GM23248 (cell line): ENCODE data around the gene TUFM. TPM values are rescaled to one million over a fixed set of nuclear protein-coding genes. Genes with fewer than 3 reads are reported as not detected.

Experiments used
- DNase-seq: peaks from one replicate; pipeline ENCODE4 v3.0.0-alpha.2; 2015
- H2AFZ ChIP-seq: fragments of 200-600 bp; sonication (generic); 2 replicates; pipeline ENCODE4 v1.6.1; 2016; ENCODE audit warnings: antibody characterized with exemption
- H3F3A ChIP-seq: fragments of 200-600 bp; sonication (generic); 2 replicates; pipeline ENCODE4 v1.6.1; 2016; ENCODE audit warnings: mild to moderate bottlenecking, antibody characterized with exemption, mixed run types; ENCODE audit not compliant: insufficient read depth
- H3K27ac ChIP-seq: fragments of 200-600 bp; sonication (generic); 2 replicates; pipeline ENCODE4 v1.5.1; 2016; ENCODE audit warnings: mild to moderate bottlenecking
- H3K27me3 ChIP-seq: fragments of 200-600 bp; sonication (generic); replicated peaks from 2 replicates; pipeline ENCODE4 v1.6.1; 2016; ENCODE audit warnings: mild to moderate bottlenecking; ENCODE audit not compliant: insufficient read depth
- H3K36me3 ChIP-seq: fragments of 200-600 bp; sonication (generic); 2 replicates; pipeline ENCODE4 v1.6.1; 2016; ENCODE audit warnings: low read depth, mild to moderate bottlenecking
- H3K4me1 ChIP-seq: fragments of 200-600 bp; sonication (generic); 2 replicates; pipeline ENCODE4 v1.6.1; 2016; ENCODE audit warnings: mild to moderate bottlenecking; ENCODE audit not compliant: insufficient read depth
- H3K4me2 ChIP-seq: fragments of 200-600 bp; sonication (generic); one replicate; pipeline ENCODE4 v1.6.1; 2016; ENCODE audit warnings: mild to moderate bottlenecking; ENCODE audit not compliant: unreplicated experiment
- H3K4me3 ChIP-seq: fragments of 200-600 bp; sonication (generic); 2 replicates; pipeline ENCODE4 v1.5.1; 2016; ENCODE audit warnings: mild to moderate bottlenecking
- H3K79me2 ChIP-seq: fragments of 200-600 bp; sonication (generic); 2 replicates; pipeline ENCODE4 v1.6.1; 2016; ENCODE audit warnings: mild to moderate bottlenecking; ENCODE audit not compliant: insufficient read depth
- H3K9ac ChIP-seq: fragments of 200-600 bp; sonication (generic); 2 replicates; pipeline ENCODE4 v1.6.1; 2016; ENCODE audit warnings: mild to moderate bottlenecking
- H3K9me2 ChIP-seq: fragments of 200-600 bp; sonication (generic); 2 replicates; pipeline ENCODE4 v1.6.1; 2016; ENCODE audit warnings: mixed run types, mild to moderate bottlenecking, moderate library complexity; ENCODE audit not compliant: insufficient read depth
- H3K9me3 ChIP-seq: fragments of 200-600 bp; sonication (generic); one replicate; pipeline ENCODE4 v1.6.1; 2017; ENCODE audit warnings: low read depth
- H4K20me1 ChIP-seq: fragments of 200-600 bp; sonication (generic); 2 replicates; pipeline ENCODE4 v1.6.0; 2016; ENCODE audit not compliant: insufficient read depth
- EZH2 ChIP-seq: fragments of 200-600 bp; sonication (generic); IDR thresholded peaks from 2 replicates; pipeline ENCODE4 v1.6.1; 2018; ENCODE audit warnings: antibody characterized with exemption, mild to moderate bottlenecking; ENCODE audit not compliant: insufficient read depth, poor library complexity, severe bottlenecking
- EZH2phosphoT487 ChIP-seq: fragments of 200-600 bp; sonication (generic); IDR thresholded peaks from 2 replicates; pipeline ENCODE4 v1.6.1; 2018; ENCODE audit warnings: antibody characterized with exemption, moderate library complexity, mild to moderate bottlenecking, low read depth; ENCODE audit not compliant: insufficient read depth
- WGBS, 2 experiments: methylation state at CpG; one replicate each; pipeline ENCODE4 v1.1.6; 2015 to 2017; ENCODE audit warnings: low lambda C conversion rate in 2 of 2, low coverage in 1 of 2; ENCODE audit errors: missing lambda C conversion rate in 2 of 2; 5-methylcytosine and 5-hydroxymethylcytosine counted together
- in situ Hi-C: fragments of 300-500 bp; cut with MboI; formaldehyde crosslinking; loops from 2 replicates; pipeline ENCODE4 v1.15.0; 2020
- polyA plus RNA-seq: library from polyadenylated mRNA; unstranded; fragments of >200 nt; fragmentation: Nextera tagmentation; extraction: Ambion mirVana; gene quantifications from 2 replicates; pipeline ENCODE4 v1.2.1, GENCODE V29; 2016
- total RNA-seq: library from RNA; depleted of rRNA; stranded (reverse); fragments of >200 nt; shearing (Covaris generic); gene quantifications from 2 replicates; pipeline ENCODE4 v1.2.3, GENCODE V29; 2014

Gene TUFM
- total and polyA plus RNA-seq, 2 experiments from 2014 or later: 95.2 to 141 TPM

DNA sequence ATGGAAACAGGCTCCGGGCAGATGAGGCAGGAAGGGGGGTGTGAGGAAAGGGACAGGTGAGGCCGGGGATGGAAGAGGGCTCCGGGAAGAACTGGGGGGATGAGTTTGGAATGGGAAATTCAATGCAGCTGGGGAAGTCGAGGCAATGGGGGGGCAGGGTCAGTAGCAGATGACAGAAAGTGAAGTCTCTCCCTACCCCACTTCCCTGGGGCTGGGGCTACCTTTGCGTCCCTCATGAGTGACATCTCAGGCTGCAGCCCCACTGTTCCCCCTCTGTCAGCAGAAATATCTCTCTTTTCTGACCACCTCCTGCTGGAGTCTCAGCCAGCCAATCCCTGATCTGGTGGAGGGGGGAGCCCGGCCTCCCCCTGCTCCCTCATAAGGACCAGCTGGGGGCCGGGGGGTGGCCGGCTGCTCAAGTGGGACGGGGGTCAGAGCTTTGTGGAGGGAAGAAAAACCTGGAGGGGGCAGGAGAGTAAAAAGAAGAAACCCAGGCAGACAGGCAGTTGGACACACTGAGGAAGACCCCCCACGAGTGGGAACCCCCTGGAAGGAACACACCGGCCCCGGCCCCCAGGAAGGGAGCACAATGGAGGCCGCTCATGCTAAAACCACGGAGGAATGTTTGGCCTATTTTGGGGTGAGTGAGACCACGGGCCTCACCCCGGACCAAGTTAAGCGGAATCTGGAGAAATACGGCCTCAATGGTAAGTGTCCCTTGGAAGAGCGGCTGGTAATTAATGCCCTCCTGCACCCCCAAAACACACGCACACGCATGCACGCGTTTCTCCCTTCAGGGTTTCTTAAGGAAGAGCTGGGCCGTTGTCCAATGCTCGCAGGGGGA, 32.2 kb upstream of the TUFM start, which contains the start of gene ATP2A1:
Gene ATP2A1 (plus strand): TSS at position 406 of the 844 bp plus-strand sequence. CDS start 184 bp downstream, at position 590.
- peak within 1 kb of the TSS; percentile 69 for H3K9ac ChIP-seq
- no peak for DNase-seq
- WGBS, 2 experiments: 59 to 63% methylated on average over 22 to 25 of the region's 25 CpGs

GRCh38 chr16:28877655-28878000, 31.5 kb upstream of the TUFM start:
- H3K4me3 ChIP-seq: no peak overlapping the region
- in situ Hi-C loops: no loop called here
- H3K79me2 ChIP-seq: no peaks in the 10 kb centered on the region
- no peak for TF ChIP-seq EZH2
- TF ChIP-seq EZH2phosphoT487: no peak
- no peak overlapping the region for H3K4me2 ChIP-seq
- WGBS, 2 experiments: 37 to 57% methylated on average over 2 of the region's 2 CpGs
- H3K9me3 ChIP-seq: no peaks in the 10 kb centered on the region
- no peak for DNase-seq
- H3K4me1 ChIP-seq: peaks cover 4% of the 10 kb centered on the region; the same call in 1 of the 2 replicates
- H3K27me3 ChIP-seq: no peaks in the 10 kb centered on the region
- H3K27ac ChIP-seq: no peak overlapping the region
- no peaks in the 10 kb centered on the region for H3K9me2 ChIP-seq
- no peak overlapping the region for H3K9ac ChIP-seq
- H4K20me1 ChIP-seq: no peaks in the 10 kb centered on the region
- no peak overlapping the region for H2AFZ ChIP-seq
- no peaks in the 10 kb centered on the region for H3F3A ChIP-seq
- no peaks in the 10 kb centered on the region for H3K36me3 ChIP-seq

More for the DNA sequence above, 32.2 kb upstream of the TUFM start, which contains the start of gene ATP2A1:
- TF ChIP-seq EZH2 (no peak), EZH2phosphoT487 (no peak)
- Histone ChIP-seq H3F3A (no peaks in the 10 kb centered on the region), H4K20me1 (no peaks in the 10 kb centered on the region), H3K27ac (no peak within 1 kb of the TSS), H3K27me3 (no peaks in the 10 kb centered on the region), H3K79me2 (no peaks in the 10 kb centered on the region), H3K4me3 (peak within 1 kb of the TSS; percentile 75), H3K4me2 (peak within 1 kb of the TSS; percentile 97), H3K36me3 (no peaks in the 10 kb centered on the region), H2AFZ (peak within 1 kb of the TSS; percentile 88), H3K4me1 (peaks cover 4% of the 10 kb centered on the region; the same call in 1 of the 2 replicates), H3K9me3 (no peaks in the 10 kb centered on the region), H3K9me2 (no peaks in the 10 kb centered on the region)
- in situ Hi-C loops: no loop called here

- Histone ChIP-seq H3K4me2 (no peak overlapping the region), H3K27ac (no peak overlapping the region), H2AFZ (no peak overlapping the region), H3K4me1 (peaks cover 4% of the 10 kb centered on the region; the same call in 1 of the 2 replicates), H3K9me3 (no peaks in the 10 kb centered on the region), H3F3A (no peaks in the 10 kb centered on the region), H3K79me2 (no peaks in the 10 kb centered on the region), H3K9me2 (no peaks in the 10 kb centered on the region), H3K36me3 (no peaks in the 10 kb centered on the region), H3K9ac (no peak overlapping the region), H3K27me3 (no peaks in the 10 kb centered on the region), H3K4me3 (no peak overlapping the region), H4K20me1 (no peaks in the 10 kb centered on the region)
- DNase-seq: no peak
- 42 to 51% methylated on average over 12 of the region's 12 CpGs for WGBS, 2 experiments
- in situ Hi-C loops: no loop called here
- TF ChIP-seq EZH2: no peak
- TF ChIP-seq EZH2phosphoT487: no peak
These were observed 31.0 kb upstream of the TUFM start for GRCh38 chr16:28876973-28877654.

GRCh38 chr16:28876019-28876659, 30.0 kb upstream of the TUFM start:
- no peak overlapping the region for H3K9ac ChIP-seq
- in situ Hi-C loops: no loop called here
- no peak for DNase-seq
- H2AFZ ChIP-seq: no peak overlapping the region
- H3K79me2 ChIP-seq: no peaks in the 10 kb centered on the region
- H4K20me1 ChIP-seq: no peaks in the 10 kb centered on the region
- H3K4me3 ChIP-seq: no peak overlapping the region
- no peaks in the 10 kb centered on the region for H3K27me3 ChIP-seq
- WGBS, 2 experiments: 53 to 54% methylated on average over 17 of the region's 17 CpGs
- peaks cover 4% of the 10 kb centered on the region; the same call in 1 of the 2 replicates for H3K4me1 ChIP-seq
- H3K4me2 ChIP-seq: no peak overlapping the region
- no peaks in the 10 kb centered on the region for H3K36me3 ChIP-seq
- no peak overlapping the region for H3K27ac ChIP-seq
- H3K9me2 ChIP-seq: no peaks in the 10 kb centered on the region
- H3K9me3 ChIP-seq: no peaks in the 10 kb centered on the region
- TF ChIP-seq EZH2 (no peak), EZH2phosphoT487 (no peak)
- no peaks in the 10 kb centered on the region for H3F3A ChIP-seq
